ENCODE results near the gene TTI1.

The TTI1 gene

GRCh38 chr20:38067717-38068365 is 34.6 kb upstream of the TTI1 start:
- DNase-seq (no peak), ATAC-seq (ENCODE audit: insufficient read depth, low read depth) (no peak)
- H3K27me3 ChIP-seq (ENCODE audit: insufficient read depth, low read length, poor library complexity): no peaks in the 10 kb centered on the region
- no peak overlapping the region for H2AFZ ChIP-seq (ENCODE audit: low read depth, low read length)
- TF ChIP-seq CTCF (IDR thresholded peaks at IDR 0.05; ENCODE audit: borderline replicate concordance, extremely low read depth, low read length, poor library complexity, severe bottlenecking) (no peak), EZH2 (IDR thresholded peaks at IDR 0.05; ENCODE audit: borderline replicate concordance, low read depth, low read length, severe bottlenecking) (no peak)
- peaks cover 99% of the 10 kb centered on the region for H3K36me3 ChIP-seq (ENCODE audit: insufficient read depth, low read length)
- 0 out of 2 replicates have a peak, but pooled peaks cover 2% of the 10 kb centered on the region for H4K20me1 ChIP-seq (ENCODE audit: insufficient read depth, low read length)
- no peaks in the 10 kb centered on the region for H3K4me1 ChIP-seq (ENCODE audit: insufficient read depth, low read length)
- H3K9me3 ChIP-seq (ENCODE audit: insufficient read depth, low read length, severe bottlenecking): no peaks in the 10 kb centered on the region
- H3K79me2 ChIP-seq (ENCODE audit: insufficient read depth, low read length): no peaks in the 10 kb centered on the region
- no peak overlapping the region for H3K4me3 ChIP-seq (ENCODE audit: low read depth in 1 of 2, low read length in 2 of 2)
- H3K4me2 ChIP-seq (ENCODE audit: insufficient read depth, low read length): no peak overlapping the region
- H3K9ac ChIP-seq (ENCODE audit: low read depth, low read length): no peak overlapping the region
- no peak overlapping the region for H3K27ac ChIP-seq (ENCODE audit: low read length)

GRCh38 chr20:38066969-38067716 is 33.9 kb upstream of the TTI1 start:
- H3K4me2 ChIP-seq (ENCODE audit: insufficient read depth, low read length): no peak overlapping the region
- no peaks in the 10 kb centered on the region for H3K9me3 ChIP-seq (ENCODE audit: insufficient read depth, low read length, severe bottlenecking)
- H3K9ac ChIP-seq (ENCODE audit: low read depth, low read length): no peak overlapping the region
- TF ChIP-seq CTCF (IDR thresholded peaks at IDR 0.05; ENCODE audit: borderline replicate concordance, extremely low read depth, low read length, poor library complexity, severe bottlenecking) (no peak), EZH2 (IDR thresholded peaks at IDR 0.05; ENCODE audit: borderline replicate concordance, low read depth, low read length, severe bottlenecking) (no peak)
- ATAC-seq (ENCODE audit: insufficient read depth, low read depth): no peak
- 0 out of 2 replicates have a peak, but pooled peaks cover 2% of the 10 kb centered on the region for H4K20me1 ChIP-seq (ENCODE audit: insufficient read depth, low read length)
- H3K36me3 ChIP-seq (ENCODE audit: insufficient read depth, low read length): peaks cover 100% of the 10 kb centered on the region
- no peak for DNase-seq
- H2AFZ ChIP-seq (ENCODE audit: low read depth, low read length): no peak overlapping the region
- no peak overlapping the region for H3K27ac ChIP-seq (ENCODE audit: low read length)
- H3K4me3 ChIP-seq (ENCODE audit: low read depth in 1 of 2, low read length in 2 of 2): no peak overlapping the region
- no peaks in the 10 kb centered on the region for H3K4me1 ChIP-seq (ENCODE audit: insufficient read depth, low read length)
- no peaks in the 10 kb centered on the region for H3K27me3 ChIP-seq (ENCODE audit: insufficient read depth, low read length, poor library complexity)
- no peaks in the 10 kb centered on the region for H3K79me2 ChIP-seq (ENCODE audit: insufficient read depth, low read length)

GRCh38 chr20:38065764-38066375 is 32.6 kb upstream of the TTI1 start:
- Histone ChIP-seq H3K9ac (ENCODE audit: low read depth, low read length) (no peak overlapping the region), H4K20me1 (ENCODE audit: insufficient read depth, low read length) (0 out of 2 replicates have a peak, but pooled peaks cover 2% of the 10 kb centered on the region), H2AFZ (ENCODE audit: low read depth, low read length) (no peak overlapping the region), H3K27ac (ENCODE audit: low read length) (no peak overlapping the region), H3K36me3 (ENCODE audit: insufficient read depth, low read length) (peaks cover 100% of the 10 kb centered on the region), H3K4me3 (ENCODE audit: low read depth in 1 of 2, low read length in 2 of 2) (no peak overlapping the region), H3K4me2 (ENCODE audit: insufficient read depth, low read length) (no peak overlapping the region), H3K9me3 (ENCODE audit: insufficient read depth, low read length, severe bottlenecking) (no peaks in the 10 kb centered on the region), H3K4me1 (ENCODE audit: insufficient read depth, low read length) (no peaks in the 10 kb centered on the region), H3K27me3 (ENCODE audit: insufficient read depth, low read length, poor library complexity) (no peaks in the 10 kb centered on the region), H3K79me2 (ENCODE audit: insufficient read depth, low read length) (no peaks in the 10 kb centered on the region)
- TF ChIP-seq EZH2 (IDR thresholded peaks at IDR 0.05; ENCODE audit: borderline replicate concordance, low read depth, low read length, severe bottlenecking) (no peak), CTCF (IDR thresholded peaks at IDR 0.05; ENCODE audit: borderline replicate concordance, extremely low read depth, low read length, poor library complexity, severe bottlenecking) (no peak)
- DNase-seq: no peak
- no peak for ATAC-seq (ENCODE audit: insufficient read depth, low read depth)
